ENCODE results near the gene INAVA. TPM values are rescaled to one million over a fixed set of nuclear protein-coding genes. Genes with fewer than 3 reads are reported as not detected.
"Not testable (repeated sequence)": the region's sequence is repeated elsewhere in the genome, so short reads cannot be mapped to it uniquely, and the experiment has no call there.

Gene INAVA
- total and polyA plus RNA-seq, 10 of the 15 experiments (the other 5 are each of a cell fraction or from before 2014, with no cell fraction given) = 3.6 to 15.4 (median 9.5) TPM

DNA sequence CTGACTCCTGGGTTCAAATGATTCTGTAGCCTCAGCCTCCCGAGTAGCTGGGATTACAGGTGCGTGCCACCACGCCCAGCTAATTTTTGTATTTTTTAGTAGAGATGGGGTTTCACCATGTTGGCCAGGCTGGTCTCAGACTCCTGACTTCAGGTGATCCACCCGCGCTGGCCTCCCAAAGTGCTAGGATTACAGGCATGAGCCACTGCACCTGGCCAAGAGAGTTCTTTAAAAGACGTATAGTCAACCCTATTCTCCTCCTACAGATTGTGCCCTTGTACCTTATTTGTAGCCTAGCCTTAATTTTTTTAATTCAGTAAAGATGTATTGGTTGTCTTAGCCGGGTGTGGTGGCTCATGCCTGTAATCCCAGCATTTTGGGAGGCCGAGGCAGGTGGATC is 35.6 kb downstream of the INAVA start:
- CTCF ChIA-PET = interaction anchor here (0.7 kb wide), 1 partner anchor 380 kb away, joined by 5 read pairs; no protein-coding TSS in a partner anchor
- H3K79me2 ChIP-seq (ENCODE audit: control insufficient read depth, insufficient read depth, low read length); FAIRE-seq; POLR2A ChIA-PET; H3K4me3 ChIP-seq; H3K27me3 ChIP-seq (replicated peaks in 1 of 2; ENCODE audit: control insufficient read depth in 2 of 2, insufficient read depth in 2 of 2, low read length in 1 of 2); H3K9ac ChIP-seq (ENCODE audit: control insufficient read depth, insufficient read depth, low read length); intact Hi-C loops (cut with micrococcal nuclease; ENCODE audit: unreplicated experiment); DNase-seq (ENCODE audit: low read depth, low spot score); ATAC-seq; SMC1A ChIA-PET (ENCODE audit: uncharacterized antibody, unreplicated experiment); H3K9me3 ChIP-seq (replicated peaks; ENCODE audit: control insufficient read depth, insufficient read depth, low read length); H3K4me2 ChIP-seq (ENCODE audit: control insufficient read depth, insufficient read depth); H3K27ac ChIP-seq (ENCODE audit: control insufficient read depth, insufficient read depth); BruUV-seq (replicated peaks); H3K36me3 ChIP-seq (ENCODE audit: control insufficient read depth in 2 of 2, insufficient read depth in 2 of 2, low read length in 1 of 2); H4K20me1 ChIP-seq (ENCODE audit: control insufficient read depth, insufficient read depth); H2AFZ ChIP-seq (ENCODE audit: control insufficient read depth, low read depth, low read length); H3K4me1 ChIP-seq (ENCODE audit: control insufficient read depth, insufficient read depth, low read length); RAD21 ChIA-PET (ENCODE audit: unreplicated experiment): not testable (repeated sequence)
- in situ Hi-C loops (cut with MboI) = loop anchor here (5.0 kb wide), 1 partner anchor 37 kb away; no protein-coding TSS in a partner anchor
- 66% methylated on average over 8 of the region's 8 CpGs for WGBS (ENCODE audit: insufficient coverage, insufficient replicate concordance, low lambda C conversion rate, missing lambda C conversion rate)

DNA sequence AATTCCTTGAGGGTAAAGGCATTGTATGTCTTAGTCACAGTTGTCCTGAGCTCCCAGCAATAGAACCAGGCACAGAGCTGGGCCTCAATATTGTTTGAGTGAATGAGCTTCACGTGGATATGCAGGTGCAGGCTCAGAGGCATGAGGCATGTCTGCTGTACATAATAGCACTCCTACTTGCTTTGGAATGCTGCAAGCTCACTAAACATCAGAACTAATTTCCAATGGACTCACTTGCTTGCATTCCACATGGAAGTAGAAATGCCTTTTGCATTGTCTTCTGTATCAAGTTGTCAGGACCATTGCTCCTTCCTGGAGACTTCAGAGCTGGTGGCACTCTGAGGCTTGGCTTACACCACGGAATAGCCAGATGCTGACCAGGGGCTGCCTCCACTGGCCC is 37.1 kb downstream of the INAVA start:
- H2AFZ ChIP-seq (ENCODE audit: control insufficient read depth, low read depth, low read length) = no peak overlapping the region
- ATAC-seq (no peak), FAIRE-seq (no peak), DNase-seq (ENCODE audit: low read depth, low spot score) (no peak)
- BruUV-seq (replicated peaks) = no TSS peak
- H4K20me1 ChIP-seq (ENCODE audit: control insufficient read depth, insufficient read depth) = no peaks in the 10 kb centered on the region
- H3K79me2 ChIP-seq (ENCODE audit: control insufficient read depth, insufficient read depth, low read length) = no peaks in the 10 kb centered on the region
- WGBS (ENCODE audit: insufficient coverage, insufficient replicate concordance, low lambda C conversion rate, missing lambda C conversion rate) = 20% methylated on average over 2 of the region's 2 CpGs
- H3K9me3 ChIP-seq (replicated peaks; ENCODE audit: control insufficient read depth, insufficient read depth, low read length) = peaks cover 6% of the 10 kb centered on the region; the same call in 1 of the 3 replicates
- no peak overlapping the region for H3K27ac ChIP-seq (ENCODE audit: control insufficient read depth, insufficient read depth)
- ChIA-PET RAD21 (ENCODE audit: unreplicated experiment) (no interaction called here), CTCF (no interaction called here), SMC1A (ENCODE audit: uncharacterized antibody, unreplicated experiment) (interaction anchor here (1.4 kb wide), 1 partner anchor 40 kb away, joined by 5 read pairs; no protein-coding TSS in a partner anchor), POLR2A (no interaction called here)
- no peaks in the 10 kb centered on the region for H3K36me3 ChIP-seq (ENCODE audit: control insufficient read depth in 2 of 2, insufficient read depth in 2 of 2, low read length in 1 of 2)
- H3K4me1 ChIP-seq (ENCODE audit: control insufficient read depth, insufficient read depth, low read length) = no peaks in the 10 kb centered on the region
- H3K27me3 ChIP-seq (replicated peaks in 1 of 2; ENCODE audit: control insufficient read depth in 2 of 2, insufficient read depth in 2 of 2, low read length in 1 of 2) = 0 out of 4 replicates have a peak, but pooled peaks cover 0 to 3% of the 10 kb centered on the region in 2 experiments
- no peak overlapping the region for H3K4me3 ChIP-seq
- intact Hi-C loops (cut with micrococcal nuclease; ENCODE audit: unreplicated experiment) (no loop called here), in situ Hi-C loops (cut with MboI) (loop anchor here (5.0 kb wide), 1 partner anchor 36 kb away; no protein-coding TSS in a partner anchor)
- H3K4me2 ChIP-seq (ENCODE audit: control insufficient read depth, insufficient read depth) = no peak overlapping the region
- no peak overlapping the region for H3K9ac ChIP-seq (ENCODE audit: control insufficient read depth, insufficient read depth, low read length)
- TF ChIP-seq IRF4 (IDR thresholded peaks at IDR 0.05; ENCODE audit: low read depth, low read length) (no peak), EED (IDR thresholded peaks at IDR 0.05; ENCODE audit: low read depth) (no peak), YBX1 (IDR thresholded peaks at IDR 0.05) (no peak), MYC (IDR thresholded peaks at IDR 0.05; ENCODE audit: insufficient read depth, insufficient read length, insufficient replicate concordance, low read length, severe bottlenecking) (no peak), WRNIP1 (IDR thresholded peaks at IDR 0.05; ENCODE audit: borderline replicate concordance, low read depth, low read length) (no peak), NFYB (IDR thresholded peaks at IDR 0.05; ENCODE audit: insufficient read depth, low read depth, low read length) (no peak), CEBPB (IDR thresholded peaks at IDR 0.05; ENCODE audit: borderline replicate concordance in 1 of 2, low read depth in 2 of 2, low read length in 2 of 2) (no peak), RB1 (IDR thresholded peaks at IDR 0.05; ENCODE audit: borderline replicate concordance) (no peak), STAT1 (conservative IDR thresholded peaks at IDR 0.05) (no peak), TBL1XR1 (IDR thresholded peaks at IDR 0.05; ENCODE audit: low read depth, low read length) (no peak), BRCA1 (IDR thresholded peaks at IDR 0.05; ENCODE audit: low read depth, low read length) (no peak), ESRRA (IDR thresholded peaks at IDR 0.05; ENCODE audit: low read length) (no peak), LARP7 (IDR thresholded peaks at IDR 0.05) (no peak)
- TF ChIP-seq, protein P1, sequence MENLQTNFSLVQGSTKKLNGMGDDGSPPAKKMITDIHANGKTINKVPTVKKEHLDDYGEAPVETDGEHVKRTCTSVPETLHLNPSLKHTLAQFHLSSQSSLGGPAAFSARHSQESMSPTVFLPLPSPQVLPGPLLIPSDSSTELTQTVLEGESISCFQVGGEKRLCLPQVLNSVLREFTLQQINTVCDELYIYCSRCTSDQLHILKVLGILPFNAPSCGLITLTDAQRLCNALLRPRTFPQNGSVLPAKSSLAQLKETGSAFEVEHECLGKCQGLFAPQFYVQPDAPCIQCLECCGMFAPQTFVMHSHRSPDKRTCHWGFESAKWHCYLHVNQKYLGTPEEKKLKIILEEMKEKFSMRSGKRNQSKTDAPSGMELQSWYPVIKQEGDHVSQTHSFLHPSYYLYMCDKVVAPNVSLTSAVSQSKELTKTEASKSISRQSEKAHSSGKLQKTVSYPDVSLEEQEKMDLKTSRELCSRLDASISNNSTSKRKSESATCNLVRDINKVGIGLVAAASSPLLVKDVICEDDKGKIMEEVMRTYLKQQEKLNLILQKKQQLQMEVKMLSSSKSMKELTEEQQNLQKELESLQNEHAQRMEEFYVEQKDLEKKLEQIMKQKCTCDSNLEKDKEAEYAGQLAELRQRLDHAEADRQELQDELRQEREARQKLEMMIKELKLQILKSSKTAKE (IDR thresholded peaks at IDR 0.05; ENCODE audit: low read depth, poor library complexity, severe bottlenecking) = no peak
- TF ChIP-seq, protein P2, sequence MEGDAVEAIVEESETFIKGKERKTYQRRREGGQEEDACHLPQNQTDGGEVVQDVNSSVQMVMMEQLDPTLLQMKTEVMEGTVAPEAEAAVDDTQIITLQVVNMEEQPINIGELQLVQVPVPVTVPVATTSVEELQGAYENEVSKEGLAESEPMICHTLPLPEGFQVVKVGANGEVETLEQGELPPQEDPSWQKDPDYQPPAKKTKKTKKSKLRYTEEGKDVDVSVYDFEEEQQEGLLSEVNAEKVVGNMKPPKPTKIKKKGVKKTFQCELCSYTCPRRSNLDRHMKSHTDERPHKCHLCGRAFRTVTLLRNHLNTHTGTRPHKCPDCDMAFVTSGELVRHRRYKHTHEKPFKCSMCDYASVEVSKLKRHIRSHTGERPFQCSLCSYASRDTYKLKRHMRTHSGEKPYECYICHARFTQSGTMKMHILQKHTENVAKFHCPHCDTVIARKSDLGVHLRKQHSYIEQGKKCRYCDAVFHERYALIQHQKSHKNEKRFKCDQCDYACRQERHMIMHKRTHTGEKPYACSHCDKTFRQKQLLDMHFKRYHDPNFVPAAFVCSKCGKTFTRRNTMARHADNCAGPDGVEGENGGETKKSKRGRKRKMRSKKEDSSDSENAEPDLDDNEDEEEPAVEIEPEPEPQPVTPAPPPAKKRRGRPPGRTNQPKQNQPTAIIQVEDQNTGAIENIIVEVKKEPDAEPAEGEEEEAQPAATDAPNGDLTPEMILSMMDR (IDR thresholded peaks at IDR 0.05 in 2 of 3, conservative IDR thresholded peaks at IDR 0.05 in 1 of 3; ENCODE audit: control insufficient read depth in 2 of 3, extremely low read depth in 1 of 3, insufficient read depth in 1 of 3, low read depth in 3 of 3, low read length in 3 of 3) = no peak

All from GM12878 (cell line).